Spleen (tissue), 11 donors: Measurements from ENCODE around the gene GPR3. TPM values are rescaled to one million over a fixed set of nuclear protein-coding genes. Genes with fewer than 3 reads are reported as not detected.
A peak's percentile ranks its signal among the peaks of the same experiment; 100 is the strongest.

Experiments used
- DNase-seq: peaks from one replicate; pipeline ENCODE4 v3.0.0-alpha.2; 2020
- H3K27ac ChIP-seq, 8 donors: fragments of 200-600 bp; sonication (generic) in 7 of 8; 1 replicate in 4 of 8; 2 replicates in 4 of 8; pipeline versions ENCODE4 v1.5.0 to v1.8.0; 2016 to 2021; ENCODE audit warnings: inconsistent platforms in 4 of 8, mild to moderate bottlenecking in 4 of 8, moderate library complexity in 1 of 8
- H3K27me3 ChIP-seq, 7 donors: fragments of 200-600 bp; sonication (generic) in 6 of 7; replicated peaks in 1 of 7; 1 replicate in 4 of 7; 2 replicates in 3 of 7; pipeline versions ENCODE4 v1.5.0 to v1.8.0; 2016 to 2021; ENCODE audit warnings: inconsistent platforms in 3 of 7, mild to moderate bottlenecking in 1 of 7
- H3K36me3 ChIP-seq, 6 donors: fragments of 200-600 bp; sonication (generic) in 5 of 6; 1 replicate in 4 of 6; 2 replicates in 2 of 6; pipeline versions ENCODE4 v1.5.0 to v1.8.0; 2016 to 2021; ENCODE audit warnings: inconsistent platforms in 2 of 6
- H3K4me1 ChIP-seq, 6 donors: fragments of 200-600 bp; sonication (generic) in 5 of 6; 1 replicate in 3 of 6; 2 replicates in 3 of 6; pipeline versions ENCODE4 v1.5.0 to v1.8.0; 2016 to 2021; ENCODE audit warnings: inconsistent platforms in 3 of 6
- H3K4me3 ChIP-seq, 8 donors: fragments of 200-600 bp; sonication (generic) in 7 of 8; 1 replicate in 4 of 8; 2 replicates in 4 of 8; pipeline versions ENCODE4 v1.5.0 to v1.8.0; 2016 to 2021; ENCODE audit warnings: inconsistent platforms in 4 of 8, mild to moderate bottlenecking in 4 of 8, moderate library complexity in 2 of 8
- H3K9me3 ChIP-seq, 8 donors: fragments of 200-600 bp; sonication (generic) in 7 of 8; 1 replicate in 4 of 8; 2 replicates in 4 of 8; pipeline versions ENCODE4 v1.5.0 to v1.8.0; 2016 to 2021; ENCODE audit warnings: inconsistent platforms in 4 of 8
- POLR2A ChIP-seq, 3 donors: fragments of 450-650 bp; IDR thresholded peaks; one replicate each; pipeline ENCODE4 v1.5.1; 2017; ENCODE audit warnings: antibody characterized with exemption in 3 of 3, mild to moderate bottlenecking in 1 of 3
- POLR2AphosphoS5 ChIP-seq, 3 donors: sonication (generic); formaldehyde crosslinking; IDR thresholded peaks; one replicate each; pipeline ENCODE4 v1.5.1; 2017; ENCODE audit warnings: antibody characterized with exemption in 3 of 3
- WGBS, 5 donors: extraction: QIAGEN DNeasy Blood & Tissue Kit in 3 of 5; methylation state at CpG; one replicate each; pipeline versions ENCODE4 v1.1.5 to v1.1.7; 2013 to 2018; 5-methylcytosine and 5-hydroxymethylcytosine counted together
- intact Hi-C: fragments of 100-400 bp; cut with DNase I; formaldehyde crosslinking; loops from one replicate; pipeline ENCODE4 v1.15.0; 2023; ENCODE audit warnings: low total_unique reads
- polyA plus RNA-seq, 3 donors: library from polyadenylated mRNA; stranded (reverse); fragments of 200-250 nt; gene quantifications; one replicate each; pipeline ENCODE4 v1.2.1, GENCODE V29; 2013
- total RNA-seq, 7 donors: library from RNA; depleted of rRNA in 3 of 7; stranded (reverse); fragments of >200 nt in 3 of 7; fragmentation: NEBNext Ultra II Directional in 4 of 7; extraction: Animal tissue kit (Norgen Biotek cat#: 25700) in 4 of 7; gene quantifications; one replicate each; pipeline versions ENCODE4 v1.1.0 to v1.2.1, GENCODE V29; 2016 to 2021
- TF ChIP-seq, protein P1 (sequence below), 11 experiments: fragments of 200-600 bp in 7 of 11; fragments of 450-650 bp in 4 of 11; sonication (generic) in 4 of 11; IDR thresholded peaks in 8 of 11; conservative IDR thresholded peaks in 3 of 11; 1 replicate in 7 of 11; 2 replicates in 4 of 11; pipeline versions ENCODE4 v1.4.0 to v1.8.0; 2016 to 2021; ENCODE audit warnings: antibody characterized with exemption in 11 of 11, inconsistent platforms in 4 of 11, mild to moderate bottlenecking in 1 of 11
- donor health status: healthy with polysubstance abuse.
- donor health status: DM: no; HTN: no; CAD: no; lungs with moderate emphysema.
- donor health status: DM: no; HTN: no; CAD: no.
- donor health status: Bipolar disorder and iron deficiency.
- donor health status: healthy.
- donor health status: DM: no; HTN: no; CAD: no.
- donor health status: DM: yes; HTN: yes; CAD: no.

Gene GPR3
- total and polyA plus RNA-seq, 10 donors: 0.05 to 0.40 (median 0.16) TPM; not detected in 4

GRCh38 chr1:27433706-27434105 lies 41.3 kb downstream of the GPR3 start:
- intact Hi-C loops: no loop called here
- H3K4me1 ChIP-seq: peaks cover 73 to 100% (median 98%) of the 10 kb centered on the region in 6 donors
- peaks cover 0 to under 1% (median 0%) of the 10 kb centered on the region in 6 donors for H3K36me3 ChIP-seq
- H3K27me3 ChIP-seq: no peaks in the 10 kb centered on the region
- TF ChIP-seq, protein P1, sequence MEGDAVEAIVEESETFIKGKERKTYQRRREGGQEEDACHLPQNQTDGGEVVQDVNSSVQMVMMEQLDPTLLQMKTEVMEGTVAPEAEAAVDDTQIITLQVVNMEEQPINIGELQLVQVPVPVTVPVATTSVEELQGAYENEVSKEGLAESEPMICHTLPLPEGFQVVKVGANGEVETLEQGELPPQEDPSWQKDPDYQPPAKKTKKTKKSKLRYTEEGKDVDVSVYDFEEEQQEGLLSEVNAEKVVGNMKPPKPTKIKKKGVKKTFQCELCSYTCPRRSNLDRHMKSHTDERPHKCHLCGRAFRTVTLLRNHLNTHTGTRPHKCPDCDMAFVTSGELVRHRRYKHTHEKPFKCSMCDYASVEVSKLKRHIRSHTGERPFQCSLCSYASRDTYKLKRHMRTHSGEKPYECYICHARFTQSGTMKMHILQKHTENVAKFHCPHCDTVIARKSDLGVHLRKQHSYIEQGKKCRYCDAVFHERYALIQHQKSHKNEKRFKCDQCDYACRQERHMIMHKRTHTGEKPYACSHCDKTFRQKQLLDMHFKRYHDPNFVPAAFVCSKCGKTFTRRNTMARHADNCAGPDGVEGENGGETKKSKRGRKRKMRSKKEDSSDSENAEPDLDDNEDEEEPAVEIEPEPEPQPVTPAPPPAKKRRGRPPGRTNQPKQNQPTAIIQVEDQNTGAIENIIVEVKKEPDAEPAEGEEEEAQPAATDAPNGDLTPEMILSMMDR (IDR thresholded peaks at IDR 0.05 in 8 of 11, conservative IDR thresholded peaks at IDR 0.05 in 3 of 11): no peak
- peak overlapping the region; percentile 2 to 90 (median 84) for H3K27ac ChIP-seq
- WGBS, 5 donors: 75 to 84% (median 81%) methylated on average over 3 of the region's 3 CpGs
- H3K9me3 ChIP-seq: no peaks in the 10 kb centered on the region
- no peak for DNase-seq
- H3K4me3 ChIP-seq: no peak overlapping the region

- peaks cover 66 to 100% (median 90%) of the 10 kb centered on the region in 6 donors for H3K4me1 ChIP-seq
- no peak for DNase-seq
- H3K27ac ChIP-seq: peak overlapping the region; percentile 61 to 90 (median 84)
- H3K9me3 ChIP-seq: no peaks in the 10 kb centered on the region
- TF ChIP-seq POLR2A (IDR thresholded peaks at IDR 0.05) (no peak), POLR2AphosphoS5 (IDR thresholded peaks at IDR 0.05) (peak in 1 of 3 donors; percentile 79)
- peak overlapping the region in 5 of 8 donors; percentile 4 to 54 (median 9) for H3K4me3 ChIP-seq
- 27 to 46% (median 35%) methylated on average over 2 of the region's 2 CpGs for WGBS, 5 donors
- intact Hi-C loops: no loop called here
- H3K36me3 ChIP-seq: peaks cover 0 to 14% (median 0%) of the 10 kb centered on the region in 6 donors
- no peaks in the 10 kb centered on the region for H3K27me3 ChIP-seq
These were observed 43.3 kb downstream of the GPR3 start for GRCh38 chr1:27435566-27436203.

DNA sequence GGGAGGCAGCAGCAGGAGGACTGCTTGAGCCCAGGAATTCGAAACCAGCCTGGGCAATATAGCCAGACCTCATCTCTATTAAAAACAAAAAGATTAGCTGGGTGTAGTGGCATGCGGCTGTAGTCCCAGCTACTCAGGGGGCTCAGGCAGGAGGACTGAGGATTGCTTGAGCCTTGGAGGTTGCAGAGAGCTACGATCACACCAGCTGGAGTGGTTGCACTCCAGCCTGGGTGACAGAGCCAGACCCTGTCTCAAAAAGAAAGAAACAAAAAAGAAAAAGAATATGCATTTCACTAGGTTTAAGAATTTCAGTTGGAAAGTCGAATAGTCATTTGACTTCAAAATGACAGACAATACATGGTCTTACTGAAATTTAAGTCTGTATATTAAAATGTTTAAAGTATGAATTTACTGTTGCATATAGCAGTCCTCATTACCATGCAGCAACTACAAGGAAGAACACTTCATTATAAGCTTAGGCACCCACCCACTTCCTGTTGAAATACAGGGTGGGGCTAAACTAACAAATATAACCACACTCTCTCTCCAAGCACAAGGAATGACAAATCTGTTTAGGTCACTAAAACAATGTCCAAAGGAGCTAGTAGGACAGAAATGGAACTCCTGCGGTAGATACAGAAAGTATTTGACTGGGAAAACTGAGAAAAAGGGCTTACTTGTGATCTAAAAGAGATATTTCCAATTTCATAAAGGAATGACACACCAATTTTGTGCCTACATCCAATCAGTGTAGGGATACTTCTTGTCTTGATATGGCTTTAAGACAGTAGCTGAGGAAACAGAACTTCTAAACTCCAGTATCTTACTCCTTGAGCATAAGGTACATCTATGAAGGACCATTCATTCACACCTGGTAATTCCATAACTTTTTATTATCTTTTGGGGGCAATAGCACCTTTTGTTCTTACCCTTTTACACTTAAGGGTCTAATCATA lies 44.1 kb downstream of the GPR3 start:
- H3K9me3 ChIP-seq: no peaks in the 10 kb centered on the region
- no peaks in the 10 kb centered on the region for H3K27me3 ChIP-seq
- TF ChIP-seq POLR2A (IDR thresholded peaks at IDR 0.05) (no peak), POLR2AphosphoS5 (IDR thresholded peaks at IDR 0.05) (peak in 2 of 3 donors; percentile 8 to 55)
- TF ChIP-seq, protein P1 (IDR thresholded peaks at IDR 0.05 in 8 of 11, conservative IDR thresholded peaks at IDR 0.05 in 3 of 11): no peak
- peaks cover 0 to 21% (median 0%) of the 10 kb centered on the region in 6 donors for H3K36me3 ChIP-seq
- DNase-seq: no peak
- H3K27ac ChIP-seq: peak overlapping the region; percentile 61 to 90 (median 84)
- 36 to 56% (median 51%) methylated on average over 5 of the region's 5 CpGs for WGBS, 5 donors
- H3K4me3 ChIP-seq: peak overlapping the region in 6 of 8 donors; percentile 4 to 54 (median 9)
- peaks cover 58 to 98% (median 85%) of the 10 kb centered on the region in 6 donors for H3K4me1 ChIP-seq
- intact Hi-C loops: no loop called here

GRCh38 chr1:27438621-27439061 lies 46.2 kb downstream of the GPR3 start:
- no peak for DNase-seq
- H3K27ac ChIP-seq: peak overlapping the region; percentile 16 to 90 (median 83)
- intact Hi-C loops: no loop called here
- no peak for TF ChIP-seq POLR2A (IDR thresholded peaks at IDR 0.05)
- TF ChIP-seq POLR2AphosphoS5 (IDR thresholded peaks at IDR 0.05): peak in 1 of 3 donors; percentile 36
- TF ChIP-seq, protein P1 (IDR thresholded peaks at IDR 0.05 in 8 of 11, conservative IDR thresholded peaks at IDR 0.05 in 3 of 11): no peak
- H3K36me3 ChIP-seq: peaks cover 0 to 34% (median 0%) of the 10 kb centered on the region in 6 donors
- no peaks in the 10 kb centered on the region for H3K27me3 ChIP-seq
- H3K4me1 ChIP-seq: peaks cover 54 to 98% (median 78%) of the 10 kb centered on the region in 6 donors
- 64 to 88% (median 77%) methylated on average over 1 of the region's 1 CpG for WGBS, 5 donors
- peak overlapping the region in 1 of 8 donors; percentile 0 for H3K4me3 ChIP-seq
- H3K9me3 ChIP-seq: no peaks in the 10 kb centered on the region
